ENCODE results near the gene UBP1. TPM values are rescaled to one million over a fixed set of nuclear protein-coding genes. Genes with fewer than 3 reads are reported as not detected.
"Not testable (repeated sequence)": the region's sequence is repeated elsewhere in the genome, so short reads cannot be mapped to it uniquely, and the experiment has no call there.

UBP1 gene
- total RNA-seq, 1 donor from 2014 or later: 39.3 TPM

GRCh38 chr3:33360136-33360825, 79.9 kb downstream of the UBP1 start:
- ATAC-seq: no peak
- no peak for DNase-seq
- intact Hi-C loops (cut with micrococcal nuclease): no loop called here

GRCh38 chr3:33358172-33358781, 81.9 kb downstream of the UBP1 start:
- ATAC-seq (peak; percentile 24), DNase-seq (no peak)
- intact Hi-C loops (cut with micrococcal nuclease): no loop called here

GRCh38 chr3:33355611-33356010, 84.6 kb downstream of the UBP1 start:
- no peak for DNase-seq
- ATAC-seq: peak; percentile 95
- intact Hi-C loops (cut with micrococcal nuclease): no loop called here

GRCh38 chr3:33339758-33340157, 100.4 kb downstream of the UBP1 start:
- DNase-seq (no peak), ATAC-seq (no peak)
- intact Hi-C loops (cut with micrococcal nuclease): no loop called here

GRCh38 chr3:33338936-33339465, 101.2 kb downstream of the UBP1 start:
- DNase-seq; ATAC-seq; intact Hi-C loops (cut with micrococcal nuclease): not testable (repeated sequence)

Other genes starting within 250 kb of the UBP1 start
- gene SUSD5, start 221.6 kb downstream of the UBP1 start, total RNA-seq: 1.4 TPM
- 2.1 TPM for gene FBXL2, start 163.0 kb downstream of the UBP1 start, total RNA-seq

All from left ventricle myocardium superior (tissue), 1 donor.